NCI-H1092 treated with DMSO at 0.1 percent for 48 hours (cell line): ENCODE data around the gene POLR1B.
A peak's percentile ranks its signal among the peaks of the same experiment; 100 is the strongest.
"Not testable (repeated sequence)": the region's sequence is repeated elsewhere in the genome, so short reads cannot be mapped to it uniquely, and the experiment has no call there.

Experiments
- DNase-seq: peaks from one replicate; lab custom pipeline; 2025; lab: John Stamatoyannopoulos, UW

The POLR1B gene

DNA sequence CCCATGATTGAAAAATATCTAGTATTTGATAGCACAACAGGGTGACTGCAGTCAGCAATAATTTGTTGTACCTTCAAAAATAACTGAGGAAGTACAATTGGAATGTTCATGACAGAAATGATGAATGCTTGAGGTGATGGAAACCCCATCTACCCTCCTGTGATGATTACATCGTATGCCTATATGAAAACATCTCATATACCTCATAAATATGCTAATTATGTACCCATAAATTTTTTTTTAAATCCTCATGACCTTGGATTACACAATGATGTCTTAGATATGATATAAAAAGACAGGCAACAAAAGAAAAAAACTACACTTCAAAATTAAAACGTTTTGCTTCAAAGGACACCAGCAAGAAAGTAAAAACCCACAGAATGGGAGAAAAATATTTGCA lies 1.4 kb upstream of the POLR1B start:
- DNase-seq = no peak

DNA sequence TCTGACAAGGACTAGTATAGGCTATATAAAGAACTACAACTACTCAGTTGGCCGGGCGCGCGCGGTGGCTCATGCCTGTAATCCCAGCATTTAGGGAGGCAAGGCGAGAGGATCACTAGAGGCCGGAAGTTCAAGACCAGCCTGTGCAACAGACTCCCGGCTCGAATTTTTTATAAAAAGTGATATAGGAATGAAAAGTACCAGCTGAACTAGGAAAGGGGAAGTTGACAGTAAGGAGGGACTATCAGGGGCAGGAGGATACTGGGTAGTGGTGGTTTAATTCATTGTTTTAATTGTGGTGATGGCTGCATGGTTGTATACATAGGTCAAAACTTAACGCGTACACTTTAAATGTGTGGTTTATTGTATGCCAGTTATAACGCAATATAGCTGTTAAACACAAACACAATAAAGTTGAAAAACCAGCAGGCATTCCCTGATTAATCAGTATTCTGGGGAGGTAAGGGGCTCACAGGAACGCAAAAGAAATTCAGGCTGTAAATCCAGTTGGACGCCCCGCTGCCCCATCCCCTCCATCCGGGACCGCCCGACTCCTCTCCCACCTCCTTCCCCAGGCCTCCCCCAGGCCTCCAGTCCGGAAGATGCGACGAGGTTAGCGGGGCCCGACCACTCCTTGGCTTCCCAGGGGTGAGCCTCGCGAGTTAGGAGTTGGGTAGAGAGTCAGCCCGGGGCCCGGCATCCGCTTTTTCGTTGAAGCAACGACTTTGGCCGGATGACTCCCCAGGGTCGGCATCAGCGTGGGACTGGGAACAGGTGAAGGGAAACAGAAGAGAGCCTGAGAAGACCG lies 746 bp upstream of the POLR1B start:
- DNase-seq = peak; percentile 80

- no peak for DNase-seq
Observed at GRCh38 chr2:112542984-112543661, 858 bp downstream of the POLR1B start.

DNA sequence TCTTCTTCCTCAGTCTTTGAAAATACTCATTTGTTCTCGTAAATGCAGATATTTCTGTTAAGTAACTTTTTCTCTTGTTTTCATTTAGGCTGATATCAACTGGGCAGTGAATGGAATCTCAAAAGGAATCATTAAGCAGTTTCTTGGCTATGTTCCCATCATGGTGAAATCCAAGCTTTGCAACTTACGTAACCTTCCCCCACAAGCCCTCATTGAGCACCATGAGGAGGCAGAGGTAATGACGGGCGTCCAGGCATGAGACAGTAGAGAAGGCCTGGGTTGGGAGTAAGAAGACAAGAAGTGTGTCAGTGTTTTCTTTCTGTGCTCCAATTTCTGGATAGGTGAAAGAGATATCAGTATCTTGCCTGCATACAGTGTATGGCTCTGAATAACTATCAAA lies 5.1 kb downstream of the POLR1B start:
- no peak for DNase-seq

GRCh38 chr2:112548980-112549379 lies 6.7 kb downstream of the POLR1B start:
- no peak for DNase-seq

GRCh38 chr2:112566104-112566503 lies 23.8 kb downstream of the POLR1B start:
- no peak for DNase-seq

DNA sequence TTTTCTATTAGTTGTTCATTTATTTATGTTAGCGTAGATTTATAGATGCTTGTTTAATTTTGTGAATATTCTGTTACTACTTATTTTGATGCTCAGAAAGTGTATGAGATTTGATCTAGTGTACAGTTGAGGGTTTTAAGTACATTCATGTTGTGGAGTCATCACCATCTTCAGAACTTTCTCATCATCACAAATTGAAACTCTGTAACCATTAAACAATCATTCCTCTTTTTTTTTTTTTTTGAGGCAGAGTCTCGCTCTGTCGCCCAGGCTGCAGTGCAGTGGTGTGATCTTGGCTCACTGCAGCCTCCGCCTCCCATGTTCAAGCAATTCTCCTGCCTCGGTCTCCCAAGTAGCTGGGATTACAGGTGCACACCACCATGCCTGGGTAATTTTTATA lies 24.2 kb downstream of the POLR1B start:
- not testable (repeated sequence) for DNase-seq

- no peak for DNase-seq
Observed at GRCh38 chr2:112572005-112572404, 29.7 kb downstream of the POLR1B start.

DNA sequence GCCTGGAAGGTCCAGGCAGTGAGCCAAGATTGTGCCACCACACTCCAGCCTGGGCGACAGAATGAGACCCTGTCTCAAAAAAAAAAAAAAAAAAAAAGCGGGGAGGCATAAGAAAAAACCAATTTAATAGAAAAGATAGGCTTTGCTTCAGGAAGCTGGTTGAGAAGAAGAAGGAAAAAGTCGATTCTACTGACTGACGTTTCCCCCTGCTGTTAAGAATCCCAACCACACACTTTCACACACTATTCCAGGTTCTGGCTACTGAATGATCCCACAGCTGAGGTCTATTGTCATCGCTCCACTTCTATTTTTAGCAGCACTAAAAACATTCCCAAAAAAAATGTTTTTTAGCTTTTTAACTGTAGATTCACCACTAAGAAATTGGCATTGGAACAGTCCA lies 35.5 kb downstream of the POLR1B start:
- DNase-seq = no peak

DNA sequence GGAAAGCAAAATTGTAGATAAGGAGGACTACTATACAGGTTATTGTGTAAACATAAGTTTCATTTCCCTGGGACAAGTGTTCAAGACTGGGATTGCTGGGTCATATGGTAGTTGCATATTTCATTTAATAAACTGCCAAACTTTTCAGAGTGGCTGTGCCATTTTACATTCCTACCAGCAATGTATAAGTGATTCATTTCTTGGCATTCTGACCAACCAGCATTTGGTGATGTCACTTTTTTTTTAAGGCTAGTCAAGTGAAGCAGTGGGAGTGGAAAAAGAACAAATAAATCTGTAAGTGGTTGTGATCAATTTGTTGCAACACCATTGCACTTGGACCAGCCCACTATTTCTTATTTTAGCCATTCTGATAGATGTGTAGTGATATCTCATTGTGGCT lies 37.0 kb downstream of the POLR1B start:
- no peak for DNase-seq

GRCh38 chr2:112580084-112580483 lies 37.8 kb downstream of the POLR1B start:
- DNase-seq = no peak

- peak; percentile 44 for DNase-seq
Observed at GRCh38 chr2:112582314-112582746, 40.1 kb downstream of the POLR1B start.

DNA sequence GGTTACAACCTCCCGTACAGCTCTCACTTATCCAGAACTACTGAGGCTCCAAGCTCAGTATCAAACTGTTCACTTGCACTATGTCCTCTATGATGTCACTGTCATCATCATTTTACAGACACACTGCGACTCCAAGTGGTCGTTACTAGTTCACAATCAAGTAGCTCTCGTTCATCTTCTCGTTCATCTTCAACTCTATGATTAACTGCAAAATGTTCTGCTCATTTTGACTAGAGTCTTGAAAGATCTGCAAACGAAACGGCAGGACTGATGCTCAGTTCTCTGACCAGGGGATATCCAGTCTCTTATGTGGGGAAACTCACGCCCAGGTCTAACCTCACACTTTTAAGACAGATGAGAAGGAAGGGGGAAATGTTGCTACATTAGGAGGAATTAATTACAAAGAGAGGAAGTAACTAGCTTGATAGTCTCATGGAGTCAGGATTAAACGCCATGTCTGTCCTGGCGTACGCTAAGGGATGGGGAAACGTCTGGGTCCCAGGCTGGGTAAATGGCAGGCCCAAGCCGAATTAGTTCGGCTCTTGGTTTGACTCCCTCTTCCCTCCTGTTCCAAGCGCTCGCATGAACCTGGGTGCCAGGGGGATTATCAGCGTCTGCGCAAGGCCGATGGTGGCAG lies 41.4 kb downstream of the POLR1B start:
- DNase-seq = peak; percentile 29

GRCh38 chr2:112584134-112584890 lies 42.0 kb downstream of the POLR1B start, which contains the start of gene CHCHD5:
TSS of gene CHCHD5 (plus strand) at chr2:112584609. CDS start at chr2:112584648, 39 bp downstream.
- peak; percentile 92 for DNase-seq

GRCh38 chr2:112584891-112585250 lies 42.6 kb downstream of the POLR1B start:
- no peak for DNase-seq

DNA sequence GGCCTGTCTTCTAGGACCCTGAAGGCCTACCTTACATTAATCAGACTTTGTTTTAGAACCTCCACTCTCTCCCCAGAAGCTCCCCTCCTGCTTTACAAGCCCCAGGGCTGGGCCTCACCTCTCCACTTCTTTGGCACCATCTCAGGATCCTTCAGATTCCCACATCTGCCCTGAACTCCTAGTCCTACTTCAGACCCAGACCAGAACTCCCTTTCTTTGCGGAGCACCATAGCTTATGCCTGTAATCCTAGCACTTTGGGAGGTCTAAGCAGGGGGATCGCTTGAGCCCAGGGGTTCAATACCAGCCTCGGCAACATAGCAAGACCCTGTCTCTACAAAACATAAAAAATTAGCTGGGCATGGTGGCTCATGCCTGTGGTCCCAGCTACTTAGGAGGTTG lies 43.1 kb downstream of the POLR1B start:
- no peak for DNase-seq

GRCh38 chr2:112585873-112586464 lies 43.7 kb downstream of the POLR1B start:
- no peak for DNase-seq

DNA sequence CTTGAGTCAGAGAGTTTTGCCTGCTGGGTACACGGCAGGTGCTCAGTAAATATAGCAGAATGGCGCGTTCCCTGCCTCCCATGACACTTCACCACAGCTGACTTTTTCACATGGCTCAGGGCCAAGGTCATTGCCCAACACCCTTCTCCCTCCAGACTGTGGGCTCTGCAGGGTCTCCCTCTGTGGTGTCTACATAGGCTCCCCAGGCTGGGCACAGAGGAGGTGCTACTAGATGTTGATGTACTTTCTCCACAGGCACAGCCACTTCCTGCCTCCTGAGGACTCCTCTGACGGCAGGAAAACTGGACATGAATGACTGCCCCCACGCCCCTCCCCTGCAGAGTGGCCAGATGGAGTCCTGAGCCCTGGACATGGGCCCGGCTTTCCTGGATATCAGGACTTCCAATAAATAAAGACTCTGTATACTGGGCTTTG lies 46.4 kb downstream of the POLR1B start:
- peak; percentile 50 for DNase-seq

DNA sequence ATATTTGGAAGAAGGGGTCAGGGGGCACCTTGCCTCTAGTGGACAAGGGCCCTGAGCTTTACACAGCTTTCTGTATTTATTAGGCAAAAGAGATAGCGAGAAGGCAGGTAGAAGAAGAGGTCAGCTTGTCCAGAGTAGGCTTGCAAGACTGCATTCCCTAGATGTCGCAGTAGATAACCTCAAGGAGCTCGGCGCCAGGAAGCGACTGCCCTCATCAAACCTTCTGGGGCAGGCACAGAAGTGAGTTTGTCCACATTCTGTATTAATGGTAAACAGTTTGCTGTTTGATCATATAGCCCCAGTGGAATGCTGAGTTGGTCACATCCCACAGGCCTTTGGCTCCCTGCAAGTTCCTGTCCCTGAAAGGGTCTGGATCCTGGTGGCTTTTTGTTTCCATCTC lies 49.1 kb downstream of the POLR1B start:
- DNase-seq = no peak

DNA sequence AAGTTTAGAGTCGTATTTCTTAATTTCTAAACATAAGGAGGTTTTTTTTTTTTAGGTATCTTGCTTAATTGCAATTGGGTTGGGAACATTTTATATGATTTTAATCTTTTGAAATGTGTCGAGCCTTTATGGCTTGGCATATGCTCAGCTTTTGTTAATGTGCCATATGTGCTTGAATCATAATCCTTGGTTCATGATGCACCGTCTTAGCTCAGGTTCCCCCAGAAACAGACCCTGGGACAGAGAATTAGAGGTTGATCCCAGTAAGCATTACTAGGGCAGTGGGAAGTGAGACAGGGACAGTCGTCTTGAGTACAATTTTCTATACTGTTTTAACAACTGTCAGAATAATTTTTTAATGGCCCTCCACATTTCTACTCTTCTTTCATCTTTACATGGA lies 51.5 kb downstream of the POLR1B start:
- no peak for DNase-seq

DNA sequence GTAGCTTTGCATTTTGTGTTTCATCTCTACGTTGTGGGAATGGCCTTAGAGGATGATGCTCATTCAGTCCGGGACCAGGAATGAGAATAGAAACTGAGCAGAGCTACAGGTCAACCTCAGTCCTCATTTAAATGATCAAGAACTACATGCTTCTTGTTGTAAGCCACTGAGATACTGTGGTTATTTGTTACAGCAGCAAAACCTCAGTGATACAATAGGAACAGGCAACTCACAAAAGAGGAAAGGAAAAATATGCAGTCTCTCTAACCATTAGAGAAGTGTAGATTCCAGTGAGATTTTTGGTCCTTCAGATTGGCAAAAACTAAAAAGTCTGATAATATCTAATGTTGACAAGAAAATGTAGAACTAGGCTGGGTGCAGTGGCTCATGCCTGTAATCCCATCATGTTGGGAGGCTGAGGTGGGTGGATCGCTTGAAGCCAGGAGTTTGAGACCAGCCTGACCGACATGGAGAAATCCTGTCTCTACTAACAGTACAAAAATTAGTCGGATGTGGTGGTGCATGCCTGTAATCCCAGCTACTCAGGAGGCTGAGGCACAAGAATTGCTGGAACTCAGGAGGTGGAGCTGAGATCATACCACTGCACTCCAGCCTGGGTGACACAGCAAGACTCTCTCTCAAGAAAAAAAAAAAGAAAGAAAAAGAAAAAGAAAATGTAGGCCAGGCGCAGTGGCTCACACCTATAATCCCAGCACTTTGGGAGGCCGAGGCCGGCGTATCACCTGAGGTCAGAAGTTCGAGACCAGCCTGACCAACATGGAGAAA lies 55.5 kb downstream of the POLR1B start:
- no peak for DNase-seq
